Fibroblast of the conjunctiva (primary cell): ENCODE data around the gene CPN2.

Source experiments
- DNase-seq: peaks from one replicate; pipeline ENCODE4 v3.0.0-alpha.2; 2010; ENCODE audit warnings: low read depth

Gene CPN2

GRCh38 chr3:194381460-194381875 is 30.3 kb upstream of the CPN2 start:
- DNase-seq = no peak

GRCh38 chr3:194380326-194380725 is 29.2 kb upstream of the CPN2 start:
- no peak for DNase-seq

GRCh38 chr3:194379651-194380050 is 28.5 kb upstream of the CPN2 start:
- DNase-seq = no peak

GRCh38 chr3:194379231-194379630 is 28.1 kb upstream of the CPN2 start:
- no peak for DNase-seq

GRCh38 chr3:194377708-194378107 is 26.6 kb upstream of the CPN2 start:
- DNase-seq = no peak

GRCh38 chr3:194376241-194376560 is 25.1 kb upstream of the CPN2 start:
- no peak for DNase-seq

GRCh38 chr3:194375473-194376240 is 24.5 kb upstream of the CPN2 start:
- no peak for DNase-seq

- DNase-seq = no peak
These were observed 23.8 kb upstream of the CPN2 start for GRCh38 chr3:194374935-194375334.

- no peak for DNase-seq
These were observed 22.8 kb upstream of the CPN2 start for GRCh38 chr3:194373899-194374298.

GRCh38 chr3:194373028-194373427 is 21.9 kb upstream of the CPN2 start:
- no peak for DNase-seq

GRCh38 chr3:194370753-194371152 is 19.6 kb upstream of the CPN2 start:
- DNase-seq = no peak

GRCh38 chr3:194369522-194370279 is 18.6 kb upstream of the CPN2 start, which contains the start of gene LRRC15:
TSS of gene LRRC15 (minus strand) at chr3:194369743. CDS start at chr3:194361043, 8,700 bp downstream.
- no peak for DNase-seq

GRCh38 chr3:194368918-194369317 is 17.8 kb upstream of the CPN2 start:
- DNase-seq = no peak

GRCh38 chr3:194367992-194368841 is 17.1 kb upstream of the CPN2 start:
- peak; percentile 34 for DNase-seq

- DNase-seq = no peak
These were observed 14.9 kb upstream of the CPN2 start for GRCh38 chr3:194365978-194366490.

GRCh38 chr3:194365526-194365925 is 14.4 kb upstream of the CPN2 start:
- no peak for DNase-seq

GRCh38 chr3:194364652-194365434 is 13.7 kb upstream of the CPN2 start:
- peak; percentile 28 for DNase-seq

GRCh38 chr3:194364314-194364651 is 13.2 kb upstream of the CPN2 start:
- no peak for DNase-seq

GRCh38 chr3:194360568-194360967 is 9.4 kb upstream of the CPN2 start:
- DNase-seq = no peak

GRCh38 chr3:194357681-194358080 is 6.6 kb upstream of the CPN2 start:
- no peak for DNase-seq

GRCh38 chr3:194355379-194355778 is 4.3 kb upstream of the CPN2 start:
- no peak for DNase-seq

GRCh38 chr3:194354315-194354714 is 3.2 kb upstream of the CPN2 start:
- DNase-seq = no peak
